HG03469 (cell line): ENCODE results near the gene ZNF407.

Experiments
- ATAC-seq: cut with Tn5 transposase; IDR thresholded peaks from one replicate; pipeline ENCODE4 v1.9.1; 2021; ENCODE audit warnings: mild to moderate bottlenecking, moderate library complexity, moderate number of reproducible peaks; ENCODE audit not compliant: unreplicated experiment

ZNF407 gene

DNA sequence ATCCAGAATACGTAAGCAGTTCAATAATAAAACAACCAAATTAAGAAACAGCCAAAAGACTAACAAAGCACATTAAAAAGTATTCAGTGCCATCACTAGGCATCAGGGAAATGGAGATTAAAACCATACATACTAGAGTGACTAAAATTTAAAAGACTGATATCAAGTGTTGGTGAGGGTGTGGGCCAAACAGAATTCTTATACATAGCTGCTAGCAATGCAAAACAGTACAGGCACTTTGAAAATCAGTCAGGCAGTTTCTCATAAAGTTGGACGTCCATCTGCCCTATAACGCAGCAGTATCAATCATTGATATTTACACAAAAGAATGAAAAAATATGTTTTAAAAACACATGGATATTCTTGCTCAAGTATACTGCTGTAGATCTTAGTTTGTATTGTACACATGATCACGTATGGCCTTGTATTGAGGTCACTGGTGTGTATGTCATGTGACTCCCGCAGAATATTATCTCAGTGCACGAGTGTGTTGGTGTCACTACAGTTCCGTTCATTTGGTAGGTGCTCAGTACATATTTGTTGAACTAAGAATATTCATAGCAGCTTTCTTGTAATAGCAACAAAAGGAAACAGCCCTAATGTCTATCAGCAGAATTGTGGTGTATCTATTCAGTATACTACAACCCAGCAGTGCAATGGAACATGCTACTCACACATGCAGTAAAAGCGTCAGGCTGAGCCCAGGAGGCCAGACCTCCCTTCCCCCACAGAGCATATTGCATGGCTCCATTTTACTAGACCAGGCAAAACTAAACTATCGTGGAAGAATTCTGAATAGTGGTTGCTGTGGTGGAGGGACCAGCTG lies 28.6 kb downstream of the ZNF407 start:
- ATAC-seq: no peak

DNA sequence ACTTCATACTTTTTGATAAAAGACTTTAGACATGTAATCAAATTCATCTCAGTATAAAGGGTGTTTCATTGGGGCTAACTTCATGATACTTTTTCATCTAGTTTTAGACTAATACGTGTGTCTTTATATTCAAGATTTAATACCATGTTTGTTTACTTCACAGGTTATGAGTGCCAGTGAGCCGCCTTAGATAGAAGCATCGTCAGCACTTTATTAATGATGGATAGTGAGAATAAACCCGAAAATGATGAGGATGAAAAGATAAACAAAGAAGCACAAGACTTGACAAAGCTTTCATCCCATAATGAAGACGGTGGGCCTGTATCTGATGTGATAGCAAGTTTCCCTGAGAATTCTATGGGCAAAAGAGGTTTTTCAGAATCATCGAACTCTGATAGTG lies 33.1 kb downstream of the ZNF407 start:
- ATAC-seq: no peak

DNA sequence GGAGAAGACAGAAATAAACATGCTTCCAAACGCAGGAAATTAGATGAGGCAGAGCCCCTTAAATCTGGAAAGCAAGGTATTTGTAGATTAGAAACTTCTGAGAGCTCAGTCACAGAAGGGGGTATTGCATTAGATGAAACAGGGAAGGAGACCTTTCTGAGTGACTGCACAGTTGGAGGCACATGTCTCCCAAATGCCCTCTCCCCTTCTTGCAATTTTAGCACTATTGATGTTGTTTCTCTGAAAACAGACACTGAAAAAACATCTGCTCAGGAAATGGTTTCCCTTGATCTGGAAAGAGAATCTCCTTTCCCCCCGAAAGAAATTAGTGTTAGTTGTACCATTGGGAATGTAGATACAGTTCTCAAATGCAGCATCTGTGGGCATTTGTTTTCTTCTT lies 33.5 kb downstream of the ZNF407 start:
- no peak for ATAC-seq

- ATAC-seq: no peak
These were observed 34.1 kb downstream of the ZNF407 start for GRCh38 chr18:74631623-74632350.

DNA sequence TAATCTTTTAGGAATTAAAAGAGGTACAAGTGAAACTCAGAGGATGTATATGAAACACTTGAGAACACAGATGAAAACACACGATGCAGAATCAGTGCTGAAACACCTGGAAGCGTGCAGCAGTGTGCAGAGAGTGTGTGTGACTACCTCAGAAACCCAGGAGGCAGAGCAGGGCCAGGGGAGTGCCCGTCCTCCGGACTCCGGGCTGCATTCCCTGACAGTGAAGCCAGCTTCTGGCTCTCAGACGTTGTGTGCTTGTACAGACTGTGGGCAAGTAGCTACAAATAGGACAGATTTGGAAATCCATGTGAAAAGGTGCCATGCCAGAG lies 34.6 kb downstream of the ZNF407 start:
- ATAC-seq: no peak

DNA sequence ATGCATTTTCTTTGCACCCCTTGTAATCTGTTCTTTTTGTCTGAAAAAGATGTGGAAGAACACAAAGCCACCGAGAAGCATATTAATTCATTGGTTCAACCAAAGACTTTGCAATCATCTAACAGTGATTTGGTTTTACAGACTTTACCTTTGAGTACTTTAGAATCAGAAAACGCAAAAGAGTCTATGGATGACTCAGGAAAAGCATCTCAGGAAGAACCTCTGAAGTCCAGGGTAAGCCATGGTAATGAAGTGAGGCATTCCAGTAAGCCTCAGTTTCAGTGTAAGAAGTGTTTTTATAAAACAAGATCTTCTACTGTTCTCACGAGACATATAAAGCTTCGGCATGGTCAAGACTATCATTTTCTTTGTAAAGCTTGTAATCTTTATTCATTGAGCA lies 35.2 kb downstream of the ZNF407 start:
- no peak for ATAC-seq

DNA sequence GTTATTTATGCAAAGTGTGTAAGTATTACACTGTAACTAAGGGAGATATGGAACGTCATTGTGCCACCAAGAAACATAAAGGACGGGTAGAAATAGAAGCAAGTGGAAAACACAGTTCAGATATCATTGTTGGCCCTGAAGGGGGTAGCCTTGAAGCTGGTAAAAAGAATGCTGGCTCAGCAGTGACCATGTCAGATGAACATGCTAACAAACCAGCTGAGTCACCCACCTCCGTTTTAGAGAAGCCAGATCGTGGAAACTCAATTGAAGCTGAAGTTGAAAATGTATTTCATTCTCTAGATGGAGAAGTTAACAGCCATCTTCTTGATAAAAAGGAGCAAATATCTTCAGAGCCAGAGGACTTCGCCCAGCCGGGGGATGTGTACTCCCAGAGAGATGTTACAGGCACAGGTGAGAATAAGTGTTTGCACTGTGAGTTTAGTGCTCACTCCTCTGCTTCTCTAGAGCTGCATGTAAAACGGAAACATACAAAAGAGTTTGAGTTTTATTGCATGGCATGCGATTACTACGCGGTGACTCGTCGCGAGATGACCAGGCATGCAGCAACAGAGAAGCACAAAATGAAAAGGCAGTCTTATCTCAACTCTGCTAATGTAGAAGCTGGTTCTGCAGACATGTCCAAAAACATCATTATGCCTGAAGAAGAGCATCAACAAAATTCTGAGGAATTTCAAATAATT lies 36.1 kb downstream of the ZNF407 start:
- no peak for ATAC-seq

- ATAC-seq: no peak
These were observed 37.7 kb downstream of the ZNF407 start for GRCh38 chr18:74635224-74635975.

GRCh38 chr18:74637070-74637469 lies 39.4 kb downstream of the ZNF407 start:
- no peak for ATAC-seq

GRCh38 chr18:74638210-74638609 lies 40.5 kb downstream of the ZNF407 start:
- no peak for ATAC-seq

GRCh38 chr18:74644713-74645112 lies 47.0 kb downstream of the ZNF407 start:
- ATAC-seq: no peak

GRCh38 chr18:74645679-74646078 lies 48.0 kb downstream of the ZNF407 start:
- ATAC-seq: no peak

GRCh38 chr18:74651327-74652128 lies 53.9 kb downstream of the ZNF407 start:
- no peak for ATAC-seq

DNA sequence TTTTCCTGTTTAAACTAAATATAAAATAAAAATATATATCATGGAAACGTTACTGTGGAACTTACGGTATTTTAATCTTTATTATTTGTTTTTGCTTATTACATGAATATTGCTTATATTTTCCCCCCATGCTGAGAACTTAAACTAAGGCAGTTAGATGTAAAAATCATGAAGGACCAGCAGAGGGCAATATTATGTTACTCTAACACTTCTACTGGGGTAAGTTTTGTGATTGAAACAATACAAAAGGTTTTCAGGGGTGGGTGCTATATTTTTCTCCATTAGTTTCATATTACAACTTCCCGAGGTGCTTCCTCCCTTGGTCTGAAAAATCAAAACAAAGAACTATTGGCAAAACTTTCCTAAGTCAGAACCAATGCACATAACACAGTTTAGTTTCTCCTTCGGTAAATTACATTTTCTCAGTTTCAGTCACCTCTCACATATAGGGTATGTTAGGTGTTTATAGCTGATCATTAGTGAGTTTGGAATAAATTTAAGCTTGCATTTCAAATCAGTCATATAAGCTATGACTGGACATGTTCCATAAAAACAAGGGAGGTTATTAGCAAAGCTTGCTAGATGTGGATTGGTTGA lies 54.8 kb downstream of the ZNF407 start:
- no peak for ATAC-seq

DNA sequence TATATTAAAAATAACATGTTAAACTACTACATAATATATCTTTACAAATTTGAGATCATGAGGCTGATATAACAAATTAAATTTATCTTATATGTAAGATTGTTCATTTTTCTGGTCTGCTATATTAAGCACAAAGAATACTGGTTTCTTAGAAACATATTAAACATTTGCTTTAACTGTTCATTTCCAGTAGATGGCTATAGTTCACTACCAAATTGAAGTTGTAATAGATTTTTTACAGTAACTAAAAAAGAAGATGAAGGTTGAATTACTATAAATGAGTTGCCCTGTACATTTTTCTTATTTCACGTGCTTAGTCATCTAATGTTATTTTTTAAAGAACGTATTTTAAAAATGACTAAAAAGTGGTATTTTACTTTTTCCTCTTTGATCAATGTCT lies 57.0 kb downstream of the ZNF407 start:
- ATAC-seq: no peak

DNA sequence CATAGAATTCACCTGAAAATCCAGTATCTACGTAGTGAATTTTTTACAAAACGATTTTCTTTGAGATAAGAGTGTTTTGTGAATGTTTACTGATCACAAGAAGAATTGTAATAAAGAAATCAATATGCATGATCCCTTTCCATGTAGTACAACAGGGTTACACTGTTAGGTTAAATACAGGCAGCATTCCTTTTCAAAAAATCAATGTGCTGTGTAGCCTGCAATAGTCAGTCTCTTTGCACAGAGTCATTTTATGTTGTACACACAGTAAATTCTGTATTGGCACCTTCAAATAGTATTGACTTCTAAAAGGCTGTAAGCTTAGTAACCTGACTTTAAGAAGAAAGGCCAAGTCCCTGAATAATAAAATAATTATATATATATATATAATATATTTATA lies 63.3 kb downstream of the ZNF407 start:
- ATAC-seq: no peak

DNA sequence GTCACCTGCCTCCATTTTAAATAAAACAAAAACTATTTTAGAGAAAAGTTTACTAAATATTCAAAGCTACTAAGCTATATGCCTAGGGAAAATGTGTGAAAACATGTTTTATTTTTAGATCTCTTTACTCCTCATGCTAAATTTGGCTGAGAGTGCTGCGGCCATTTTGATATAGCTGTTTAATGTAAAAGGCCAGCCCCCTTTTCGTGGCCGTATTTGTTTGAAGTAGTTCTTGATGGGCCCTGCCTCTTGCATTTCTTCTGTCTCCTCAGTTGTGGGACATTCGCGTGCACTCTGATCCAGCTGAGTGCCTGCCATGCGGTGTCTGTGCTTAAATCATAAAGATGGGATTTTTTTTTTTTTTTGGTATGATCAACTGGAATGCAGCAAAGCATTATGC lies 64.0 kb downstream of the ZNF407 start:
- ATAC-seq: no peak

DNA sequence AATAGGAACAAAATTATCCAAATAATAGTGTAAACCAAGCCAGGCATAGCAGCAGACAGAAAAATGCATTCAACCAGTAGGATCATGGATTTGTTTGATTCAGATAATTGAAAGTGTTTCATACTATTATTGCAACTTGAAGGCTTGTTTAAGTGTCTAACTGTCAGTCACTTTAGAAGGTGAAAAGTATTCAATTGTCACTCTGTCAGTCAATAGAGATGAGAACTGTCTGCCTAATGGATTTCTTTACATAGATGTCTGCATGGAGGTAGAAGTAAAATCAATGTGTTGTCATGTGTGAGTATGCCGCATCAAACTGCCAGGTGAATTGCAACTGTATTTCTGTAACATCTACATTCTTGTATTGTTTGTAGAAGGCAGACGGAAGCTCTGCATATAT lies 65.0 kb downstream of the ZNF407 start:
- no peak for ATAC-seq

- no peak for ATAC-seq
These were observed 67.7 kb downstream of the ZNF407 start for GRCh38 chr18:74665346-74665745.

GRCh38 chr18:74665905-74666304 lies 68.2 kb downstream of the ZNF407 start:
- no peak for ATAC-seq
